K562 treated with DMSO at 1 percent for 12 hours (cell line): ENCODE measurements around the gene ZNF501. TPM values are rescaled to one million over a fixed set of nuclear protein-coding genes. Genes with fewer than 3 reads are reported as not detected.

Source experiments
- total RNA-seq: library from RNA; unstranded; fragments of 300-600 nt; gene quantifications from 2 replicates; pipeline ENCODE4 v1.2.3, GENCODE V29; 2022; ENCODE audit not compliant: insufficient read depth

The ZNF501 gene
- total RNA-seq = 1.9 TPM in 2 replicates

DNA sequence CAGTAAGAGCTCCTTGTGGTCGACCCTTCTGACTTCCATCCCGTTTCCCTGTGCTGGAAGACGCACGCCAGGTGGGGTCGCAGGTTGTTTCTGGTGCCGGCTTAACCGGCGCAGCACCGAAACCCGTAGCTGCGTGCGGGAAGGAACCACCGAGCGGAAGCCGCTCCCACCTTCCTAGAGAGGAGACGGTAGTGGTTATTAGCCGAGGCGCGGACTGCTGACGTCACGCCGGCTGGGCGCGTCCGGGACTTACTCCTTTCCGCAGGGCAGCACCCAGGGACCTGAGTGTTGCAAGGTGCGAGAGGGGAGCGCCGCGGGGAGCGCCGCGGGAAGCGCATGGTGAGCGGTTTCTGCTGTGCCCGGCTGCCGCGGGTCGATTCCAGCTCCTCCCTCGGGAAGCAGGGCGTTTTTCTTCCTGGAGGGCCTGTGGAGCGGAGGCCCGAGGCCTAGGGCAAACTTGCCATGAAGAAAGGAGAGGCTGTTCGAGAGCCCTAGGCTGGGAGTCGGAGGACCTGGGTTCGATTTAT, at the start of gene ZNF501:
ZNF501 (plus strand) TSS at position 252 of the 527 bp plus-strand sequence. CDS start 4,787 bp downstream, outside the sequence.

GRCh38 chr3:44712455-44713075, 16.9 kb upstream of the ZNF501 start, which contains the start of gene ZNF502:
Gene ZNF502, plus strand, starts transcription at chr3:44712660. Its CDS starts 7,602 bp downstream, at chr3:44720262.

DNA sequence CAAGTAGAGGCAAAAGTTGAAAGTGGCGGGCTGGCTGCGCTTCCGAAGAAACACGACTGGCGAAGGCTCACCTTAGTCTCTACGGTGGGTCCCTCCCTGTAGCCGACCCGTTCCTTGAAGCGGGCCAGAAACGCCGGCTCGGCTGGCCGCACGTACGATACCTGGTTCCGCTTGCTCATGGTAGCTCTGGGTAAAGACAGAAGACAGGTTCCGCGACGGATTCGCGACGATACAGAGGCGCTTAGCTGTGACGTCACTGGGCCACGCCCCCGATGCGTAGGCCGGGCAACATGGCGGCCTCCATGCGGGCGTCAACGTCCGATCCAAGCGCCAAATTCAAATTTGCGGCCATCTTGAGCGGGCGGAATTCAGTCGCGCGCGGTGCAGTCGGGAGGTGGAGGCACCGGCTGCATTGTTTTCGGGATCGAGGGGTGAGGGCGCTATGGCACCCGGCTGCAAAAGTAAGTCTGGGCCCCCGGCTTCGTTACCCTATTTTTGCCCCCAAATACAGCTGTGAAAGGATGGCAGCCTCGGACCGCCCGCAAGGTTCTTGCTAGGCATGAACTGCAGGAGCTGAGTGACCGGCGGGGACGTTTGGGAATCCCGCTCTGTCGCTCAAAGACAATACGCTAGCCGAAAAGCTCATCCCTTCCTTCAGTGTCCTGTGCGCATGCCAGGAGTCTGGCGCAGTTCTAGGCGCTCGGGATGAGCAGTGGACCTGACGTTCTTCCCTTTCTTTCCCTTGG, 32.2 kb downstream of the ZNF501 start, which contains the start of the genes KIAA1143 and KIF15:
KIAA1143 (minus strand) TSS at position 196 of the 746 bp plus-strand sequence; CDS start at position 179, 17 bp downstream.
KIF15 (plus strand) TSS at position 371 of the 746 bp plus-strand sequence; CDS start at position 443, 72 bp downstream.

Other genes with a start within 250 kb of the ZNF501 start
- gene ZKSCAN7, start 174.4 kb upstream of the ZNF501 start, total RNA-seq = not detected in 2 replicates
- 0.13 and 0.60 TPM in 2 replicates for gene ZNF660, start 144.7 kb upstream of the ZNF501 start, total RNA-seq
- 6.4 and 16.2 TPM in 2 replicates for gene ZNF197, start 104.6 kb upstream of the ZNF501 start, total RNA-seq
- gene ZNF35, start 80.9 kb upstream of the ZNF501 start, total RNA-seq = 2.6 and 9.3 TPM in 2 replicates
- 0.25 and 0.49 TPM in 2 replicates for gene ZNF502, start 17.0 kb upstream of the ZNF501 start, total RNA-seq
- 7.7 and 19.7 TPM in 2 replicates for gene KIAA1143, start 32.0 kb downstream of the ZNF501 start, total RNA-seq
- 8.4 and 30.0 TPM in 2 replicates for gene KIF15, start 32.2 kb downstream of the ZNF501 start, total RNA-seq
- 0.85 and 1.4 TPM in 2 replicates for gene TMEM42, start 132.3 kb downstream of the ZNF501 start, total RNA-seq
- not detected in 2 replicates for gene TGM4, start 145.0 kb downstream of the ZNF501 start, total RNA-seq
- 32.1 and 78.5 TPM in 2 replicates for gene ZDHHC3, start 246.5 kb downstream of the ZNF501 start, total RNA-seq
- gene EXOSC7, start 246.6 kb downstream of the ZNF501 start, total RNA-seq = 44.7 and 47.0 TPM in 2 replicates